ENCODE results near the gene TFIP11.

DNA sequence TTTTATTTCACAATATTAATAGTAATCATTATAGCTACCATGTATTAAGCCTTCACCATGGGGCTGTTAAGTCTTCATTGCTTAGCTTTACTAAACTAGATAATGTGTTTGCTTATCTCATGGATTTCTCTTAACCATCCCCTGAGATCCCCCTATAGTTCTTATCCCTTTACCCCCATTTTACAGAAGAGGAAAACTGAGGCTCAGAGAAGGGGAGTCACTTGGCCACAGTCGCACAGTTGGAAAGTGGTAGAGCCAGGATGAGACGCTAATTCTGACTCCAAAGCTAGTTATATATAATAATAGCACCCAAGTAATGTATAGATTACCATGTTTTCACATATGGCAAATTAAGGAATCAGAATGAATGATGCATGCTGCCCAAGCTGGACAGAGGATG is 9.7 kb upstream of the TFIP11 start:
- TF ChIP-seq, protein P1, sequence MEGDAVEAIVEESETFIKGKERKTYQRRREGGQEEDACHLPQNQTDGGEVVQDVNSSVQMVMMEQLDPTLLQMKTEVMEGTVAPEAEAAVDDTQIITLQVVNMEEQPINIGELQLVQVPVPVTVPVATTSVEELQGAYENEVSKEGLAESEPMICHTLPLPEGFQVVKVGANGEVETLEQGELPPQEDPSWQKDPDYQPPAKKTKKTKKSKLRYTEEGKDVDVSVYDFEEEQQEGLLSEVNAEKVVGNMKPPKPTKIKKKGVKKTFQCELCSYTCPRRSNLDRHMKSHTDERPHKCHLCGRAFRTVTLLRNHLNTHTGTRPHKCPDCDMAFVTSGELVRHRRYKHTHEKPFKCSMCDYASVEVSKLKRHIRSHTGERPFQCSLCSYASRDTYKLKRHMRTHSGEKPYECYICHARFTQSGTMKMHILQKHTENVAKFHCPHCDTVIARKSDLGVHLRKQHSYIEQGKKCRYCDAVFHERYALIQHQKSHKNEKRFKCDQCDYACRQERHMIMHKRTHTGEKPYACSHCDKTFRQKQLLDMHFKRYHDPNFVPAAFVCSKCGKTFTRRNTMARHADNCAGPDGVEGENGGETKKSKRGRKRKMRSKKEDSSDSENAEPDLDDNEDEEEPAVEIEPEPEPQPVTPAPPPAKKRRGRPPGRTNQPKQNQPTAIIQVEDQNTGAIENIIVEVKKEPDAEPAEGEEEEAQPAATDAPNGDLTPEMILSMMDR (IDR thresholded peaks at IDR 0.05) = no peak
- TF ChIP-seq POLR2A (IDR thresholded peaks at IDR 0.05) (no peak), POLR2AphosphoS5 (IDR thresholded peaks at IDR 0.05) (no peak)

Measured in prostate gland (tissue), 2 donors.